Measurements from ENCODE around the gene SCAPER.

- TF ChIP-seq POLR2A (IDR thresholded peaks at IDR 0.05; ENCODE audit: borderline replicate concordance, extremely low read depth, insufficient read depth, insufficient read length) (no peak), CTCF (IDR thresholded peaks at IDR 0.05 in 2 of 3, conservative IDR thresholded peaks at IDR 0.05 in 1 of 3; ENCODE audit: borderline replicate concordance in 1 of 3, insufficient read depth in 1 of 3, low read depth in 2 of 3, low read length in 2 of 3) (no peak), EGR1 (IDR thresholded peaks at IDR 0.05; ENCODE audit: low read depth) (no peak)
These were observed 36.5 kb upstream of the SCAPER start for GRCh38 chr15:76941636-76942035.

Data from HCT116 (cell line).